GM18505 (cell line): Measurements from ENCODE around the gene MEF2A.

Experiments
- ATAC-seq: cut with Tn5 transposase; IDR thresholded peaks from one replicate; pipeline ENCODE4 v1.9.1; 2021; ENCODE audit not compliant: unreplicated experiment
- POLR2A ChIP-seq: IDR thresholded peaks from 4 replicates; pipeline ENCODE4 v1.6.1; 2011; ENCODE audit warnings: borderline replicate concordance; ENCODE audit not compliant: insufficient read depth, insufficient read length; ENCODE audit errors: extremely low read depth

MEF2A gene

DNA sequence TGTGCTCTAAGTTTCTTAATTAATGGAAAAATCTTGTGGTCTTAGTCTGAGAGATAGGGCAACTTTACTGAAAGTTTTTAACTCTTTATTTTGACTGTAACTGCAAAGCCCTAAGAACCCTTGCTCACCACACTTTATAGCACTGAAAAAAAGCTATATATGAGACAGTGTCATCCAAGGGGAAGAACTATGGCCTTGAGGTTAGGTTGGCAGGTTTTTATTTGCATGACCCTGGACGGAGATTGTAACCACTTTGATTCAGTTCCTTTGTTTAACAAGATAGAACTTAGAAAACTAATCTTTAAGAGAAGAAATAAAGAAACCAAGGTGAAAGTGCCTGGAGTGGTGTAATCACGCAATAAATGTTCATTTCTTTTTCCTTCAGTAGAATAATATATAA is 198.0 kb downstream of the MEF2A start:
- no peak for ATAC-seq

DNA sequence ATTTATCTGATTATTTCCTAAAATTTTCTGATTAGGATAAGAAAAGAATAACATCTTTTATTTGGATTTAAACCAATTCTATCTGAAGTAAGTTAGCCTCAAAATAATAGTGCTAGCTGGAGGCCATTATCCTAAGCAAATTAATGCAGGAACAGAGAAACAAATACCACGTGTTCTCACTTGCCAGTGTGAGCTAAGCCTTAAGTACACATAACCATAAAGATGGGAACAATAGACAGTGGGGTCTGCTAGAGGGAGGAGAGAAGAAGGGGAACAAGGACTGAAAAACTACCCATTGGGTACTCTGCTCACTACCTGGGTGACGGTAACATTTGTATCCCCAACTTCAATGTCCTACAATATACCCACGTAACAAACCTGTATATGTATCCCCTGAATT is 198.7 kb downstream of the MEF2A start:
- ATAC-seq, result no peak
- no peak for TF ChIP-seq POLR2A

More for the DNA sequence above, 198.0 kb downstream of the MEF2A start:
- TF ChIP-seq POLR2A, result no peak
